Pancreas (tissue), 10 donors: Measurements from ENCODE around the gene KCNA4. TPM values are rescaled to one million over a fixed set of nuclear protein-coding genes. Genes with fewer than 3 reads are reported as not detected.
"Not testable (repeated sequence)": the region's sequence is repeated elsewhere in the genome, so short reads cannot be mapped to it uniquely, and the experiment has no call there.

Experiments
- ATAC-seq, 4 donors: fragments of 200-7000 bp; cut with Tn5 transposase; one replicate each; pipeline versions ENCODE4 v1.8.0 to v1.9.1; 2020; ENCODE audit warnings: mild to moderate bottlenecking in 4 of 4, moderate library complexity in 4 of 4
- DNase-seq, 6 donors: peaks; one replicate each; pipeline ENCODE4 v3.0.0-alpha.2; 2020
- FAIRE-seq: peaks from 2 replicates; lab custom pipeline; 2012; peaks lifted over from hg19 to GRCh38; lab: Jason Lieb, UNC
- H3K27ac ChIP-seq, 4 donors: fragments of 200-600 bp; sonication (generic); 1 replicate in 3 of 4; 2 replicates in 1 of 4; pipeline versions ENCODE4 v1.5.0 to v1.8.0; 2020
- H3K27me3 ChIP-seq, 4 donors: fragments of 200-600 bp; one replicate each; pipeline ENCODE4 v1.8.0; 2021
- H3K36me3 ChIP-seq, 3 donors: fragments of 200-600 bp; sonication (generic) in 1 of 3; one replicate each; pipeline versions ENCODE4 v1.5.0 to v1.8.0; 2020 to 2021
- H3K4me1 ChIP-seq, 3 donors: fragments of 200-600 bp; one replicate each; pipeline ENCODE4 v1.8.0; 2021
- H3K4me3 ChIP-seq, 4 donors: fragments of 200-600 bp; sonication (generic) in 2 of 4; one replicate each; pipeline versions ENCODE4 v1.5.0 to v1.8.0; 2020 to 2021
- H3K9me3 ChIP-seq, 4 donors: fragments of 200-600 bp; one replicate each; pipeline ENCODE4 v1.8.0; 2021
- CTCF ChIP-seq, 4 donors: fragments of 200-600 bp; sonication (generic) in 3 of 4; IDR thresholded peaks; one replicate each; pipeline versions ENCODE4 v1.5.0 to v1.8.0; 2021; ENCODE audit warnings: antibody characterized with exemption in 4 of 4
- WGBS, 2 donors: extraction: QIAGEN DNeasy Blood & Tissue Kit; methylation state at CpG; one replicate each; pipeline ENCODE4 v1.1.7; 2013; 5-methylcytosine and 5-hydroxymethylcytosine counted together
- intact Hi-C, 3 donors: fragments of 100-400 bp; cut with DNase I; formaldehyde crosslinking; loops; one replicate each; pipeline versions ENCODE4 v1.11.1 to v1.14.2; 2022
- polyA plus RNA-seq, 2 donors: library from polyadenylated mRNA; stranded (reverse); fragments of 200-250 nt; gene quantifications; one replicate each; pipeline ENCODE4 v1.2.3, GENCODE V29; 2013
- total RNA-seq, 6 donors: library from RNA; stranded (reverse); fragmentation: NEBNext Ultra II Directional in 4 of 6; extraction: Animal tissue kit (Norgen Biotek cat#: 25700) in 4 of 6; gene quantifications; one replicate each; pipeline versions ENCODE4 v1.2.1 to v1.2.4, GENCODE V29; 2021 to 2023
- donor health status: healthy with polysubstance abuse.
- donor health status: DM: no; HTN: no; CAD: no; lungs with moderate emphysema.
- donor health status: DM: no; HTN: no; CAD: no.
- donor health status: control.
- donor health status: control.
- donor health status: Bipolar disorder and iron deficiency.
- donor health status: DM: yes; HTN: yes; CAD: no.
- donor health status: DM: no; HTN: no; CAD: no.
- donor health status: DM: no; HTN: no; CAD: no.
- donor health status: DM: yes; HTN: yes; CAD: no.

The KCNA4 gene
- total and polyA plus RNA-seq, 8 donors: 0.15 TPM; not detected in 7

- Histone ChIP-seq H3K36me3 (no peaks in the 10 kb centered on the region), H3K9me3 (no peaks in the 10 kb centered on the region), H3K4me3 (no peak overlapping the region), H3K4me1 (no peaks in the 10 kb centered on the region), H3K27ac (no peak overlapping the region), H3K27me3 (no peaks in the 10 kb centered on the region)
- no peak for TF ChIP-seq CTCF (IDR thresholded peaks at IDR 0.05)
- FAIRE-seq (no peak), DNase-seq (no peak), ATAC-seq (no peak)
- intact Hi-C loops: no loop called here
- 27 to 29% methylated on average over 6 of the region's 6 CpGs for WGBS, 2 donors
These were observed 29.7 kb upstream of the KCNA4 start for GRCh38 chr11:30046578-30046945.

- ATAC-seq (no peak), DNase-seq (no peak)
These were observed 29.2 kb upstream of the KCNA4 start for GRCh38 chr11:30045921-30046577.

GRCh38 chr11:30045144-30045543 is 28.3 kb upstream of the KCNA4 start:
- 45 to 65% methylated on average over 6 of the region's 6 CpGs for WGBS, 2 donors
- FAIRE-seq (no peak), ATAC-seq (no peak), DNase-seq (no peak)
- no peaks in the 10 kb centered on the region for H3K4me1 ChIP-seq
- no peak overlapping the region for H3K4me3 ChIP-seq
- intact Hi-C loops: no loop called here
- H3K27me3 ChIP-seq: no peaks in the 10 kb centered on the region
- no peaks in the 10 kb centered on the region for H3K9me3 ChIP-seq
- H3K36me3 ChIP-seq: no peaks in the 10 kb centered on the region
- no peak for TF ChIP-seq CTCF (IDR thresholded peaks at IDR 0.05)
- H3K27ac ChIP-seq: no peak overlapping the region

More at GRCh38 chr11:30045921-30046577, 29.2 kb upstream of the KCNA4 start:
- TF ChIP-seq CTCF (IDR thresholded peaks at IDR 0.05): no peak
- H3K27me3 ChIP-seq: no peaks in the 10 kb centered on the region
- intact Hi-C loops: no loop called here
- H3K9me3 ChIP-seq: no peaks in the 10 kb centered on the region
- 35 to 39% methylated on average over 7 of the region's 7 CpGs for WGBS, 2 donors
- no peaks in the 10 kb centered on the region for H3K36me3 ChIP-seq
- H3K4me3 ChIP-seq: no peak overlapping the region
- no peak for FAIRE-seq
- H3K4me1 ChIP-seq: no peaks in the 10 kb centered on the region
- no peak overlapping the region for H3K27ac ChIP-seq

- H3K4me1 ChIP-seq: no peaks in the 10 kb centered on the region
- TF ChIP-seq CTCF (IDR thresholded peaks at IDR 0.05): no peak
- no peak overlapping the region for H3K27ac ChIP-seq
- no peak for ATAC-seq
- no peaks in the 10 kb centered on the region for H3K27me3 ChIP-seq
- intact Hi-C loops: no loop called here
- no peaks in the 10 kb centered on the region for H3K9me3 ChIP-seq
- FAIRE-seq: no peak
- no peaks in the 10 kb centered on the region for H3K36me3 ChIP-seq
- no peak overlapping the region for H3K4me3 ChIP-seq
- DNase-seq: no peak
- WGBS, 2 donors: 90% methylated on average over 14 of the region's 14 CpGs
These were observed 24.3 kb upstream of the KCNA4 start for GRCh38 chr11:30041171-30041570.

GRCh38 chr11:30034746-30035145 is 17.9 kb upstream of the KCNA4 start:
- H3K27ac ChIP-seq, DNase-seq, H3K4me3 ChIP-seq, H3K27me3 ChIP-seq, ATAC-seq, H3K4me1 ChIP-seq, intact Hi-C loops, FAIRE-seq, H3K36me3 ChIP-seq, H3K9me3 ChIP-seq: not testable (repeated sequence)
- WGBS, 2 donors: 54 to 63% methylated on average over 4 of the region's 4 CpGs

- H3K36me3 ChIP-seq, ATAC-seq, H3K27ac ChIP-seq, H3K27me3 ChIP-seq, intact Hi-C loops, FAIRE-seq, H3K9me3 ChIP-seq, H3K4me1 ChIP-seq, H3K4me3 ChIP-seq, DNase-seq: not testable (repeated sequence)
These were observed 17.3 kb upstream of the KCNA4 start for GRCh38 chr11:30034166-30034565.
